ENCODE results near the gene OR1C1.
"Not testable (repeated sequence)": the region's sequence is repeated elsewhere in the genome, so short reads cannot be mapped to it uniquely, and the experiment has no call there.

DNA sequence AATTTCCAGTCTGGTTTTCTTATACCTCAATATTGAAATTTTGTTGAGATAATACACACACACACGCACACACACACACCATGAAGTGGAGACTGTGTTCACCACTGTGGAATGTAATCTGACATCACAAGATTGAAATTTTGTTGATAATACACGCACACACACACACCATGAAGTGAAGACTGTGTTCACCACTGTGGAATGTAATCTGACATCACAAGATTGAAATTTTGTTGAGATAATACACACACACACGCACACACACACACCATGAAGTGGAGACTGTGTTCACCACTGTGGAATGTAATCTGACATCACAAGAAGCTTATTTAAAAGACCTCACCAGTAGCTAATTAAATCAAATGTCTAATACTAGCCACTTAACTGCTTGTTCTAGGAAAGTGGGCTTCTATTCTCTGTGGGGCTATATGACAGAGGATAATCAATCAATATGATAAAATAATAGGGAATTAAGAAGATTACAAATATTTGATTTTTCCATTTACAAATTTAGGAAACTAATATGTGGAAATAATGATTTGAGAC, 18.1 kb downstream of the OR1C1 start:
- TF ChIP-seq, protein P1, sequence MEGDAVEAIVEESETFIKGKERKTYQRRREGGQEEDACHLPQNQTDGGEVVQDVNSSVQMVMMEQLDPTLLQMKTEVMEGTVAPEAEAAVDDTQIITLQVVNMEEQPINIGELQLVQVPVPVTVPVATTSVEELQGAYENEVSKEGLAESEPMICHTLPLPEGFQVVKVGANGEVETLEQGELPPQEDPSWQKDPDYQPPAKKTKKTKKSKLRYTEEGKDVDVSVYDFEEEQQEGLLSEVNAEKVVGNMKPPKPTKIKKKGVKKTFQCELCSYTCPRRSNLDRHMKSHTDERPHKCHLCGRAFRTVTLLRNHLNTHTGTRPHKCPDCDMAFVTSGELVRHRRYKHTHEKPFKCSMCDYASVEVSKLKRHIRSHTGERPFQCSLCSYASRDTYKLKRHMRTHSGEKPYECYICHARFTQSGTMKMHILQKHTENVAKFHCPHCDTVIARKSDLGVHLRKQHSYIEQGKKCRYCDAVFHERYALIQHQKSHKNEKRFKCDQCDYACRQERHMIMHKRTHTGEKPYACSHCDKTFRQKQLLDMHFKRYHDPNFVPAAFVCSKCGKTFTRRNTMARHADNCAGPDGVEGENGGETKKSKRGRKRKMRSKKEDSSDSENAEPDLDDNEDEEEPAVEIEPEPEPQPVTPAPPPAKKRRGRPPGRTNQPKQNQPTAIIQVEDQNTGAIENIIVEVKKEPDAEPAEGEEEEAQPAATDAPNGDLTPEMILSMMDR (IDR thresholded peaks at IDR 0.05; ENCODE audit: insufficient read depth, low read length), result not testable (repeated sequence)
- TF ChIP-seq SPI1 (IDR thresholded peaks at IDR 0.05; ENCODE audit: borderline replicate concordance, low read depth); POLR2AphosphoS5 (IDR thresholded peaks at IDR 0.05; ENCODE audit: low read depth); GABPA (IDR thresholded peaks at IDR 0.05; ENCODE audit: low read depth): not testable (repeated sequence)
- TF ChIP-seq, protein P2, sequence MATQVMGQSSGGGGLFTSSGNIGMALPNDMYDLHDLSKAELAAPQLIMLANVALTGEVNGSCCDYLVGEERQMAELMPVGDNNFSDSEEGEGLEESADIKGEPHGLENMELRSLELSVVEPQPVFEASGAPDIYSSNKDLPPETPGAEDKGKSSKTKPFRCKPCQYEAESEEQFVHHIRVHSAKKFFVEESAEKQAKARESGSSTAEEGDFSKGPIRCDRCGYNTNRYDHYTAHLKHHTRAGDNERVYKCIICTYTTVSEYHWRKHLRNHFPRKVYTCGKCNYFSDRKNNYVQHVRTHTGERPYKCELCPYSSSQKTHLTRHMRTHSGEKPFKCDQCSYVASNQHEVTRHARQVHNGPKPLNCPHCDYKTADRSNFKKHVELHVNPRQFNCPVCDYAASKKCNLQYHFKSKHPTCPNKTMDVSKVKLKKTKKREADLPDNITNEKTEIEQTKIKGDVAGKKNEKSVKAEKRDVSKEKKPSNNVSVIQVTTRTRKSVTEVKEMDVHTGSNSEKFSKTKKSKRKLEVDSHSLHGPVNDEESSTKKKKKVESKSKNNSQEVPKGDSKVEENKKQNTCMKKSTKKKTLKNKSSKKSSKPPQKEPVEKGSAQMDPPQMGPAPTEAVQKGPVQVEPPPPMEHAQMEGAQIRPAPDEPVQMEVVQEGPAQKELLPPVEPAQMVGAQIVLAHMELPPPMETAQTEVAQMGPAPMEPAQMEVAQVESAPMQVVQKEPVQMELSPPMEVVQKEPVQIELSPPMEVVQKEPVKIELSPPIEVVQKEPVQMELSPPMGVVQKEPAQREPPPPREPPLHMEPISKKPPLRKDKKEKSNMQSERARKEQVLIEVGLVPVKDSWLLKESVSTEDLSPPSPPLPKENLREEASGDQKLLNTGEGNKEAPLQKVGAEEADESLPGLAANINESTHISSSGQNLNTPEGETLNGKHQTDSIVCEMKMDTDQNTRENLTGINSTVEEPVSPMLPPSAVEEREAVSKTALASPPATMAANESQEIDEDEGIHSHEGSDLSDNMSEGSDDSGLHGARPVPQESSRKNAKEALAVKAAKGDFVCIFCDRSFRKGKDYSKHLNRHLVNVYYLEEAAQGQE (IDR thresholded peaks at IDR 0.05; ENCODE audit: insufficient replicate concordance, low read depth), result not testable (repeated sequence)

All from HL-60 (cell line).